Fibroblast of lung (primary cell): ENCODE results near the gene NOTCH2. TPM values are rescaled to one million over a fixed set of nuclear protein-coding genes. Genes with fewer than 3 reads are reported as not detected.

Experiments used
- DNase-seq, 2 donors: peaks; one replicate each; pipeline versions ENCODE4 v3.0.0 to v3.0.0-alpha.2; 2010; ENCODE audit warnings: low read depth in 2 of 2
- H2AFZ ChIP-seq: 2 replicates; pipeline ENCODE4 v1.5.1; 2012; ENCODE audit warnings: low read length, control low read depth, inconsistent platforms
- H3K27ac ChIP-seq: 2 replicates; pipeline ENCODE4 v1.5.1; 2011; ENCODE audit warnings: low read length, control low read depth; ENCODE audit not compliant: insufficient read depth
- H3K27me3 ChIP-seq: 2 replicates; pipeline ENCODE4 v1.5.1; 2011; ENCODE audit warnings: mild to moderate bottlenecking, low read length; ENCODE audit not compliant: control insufficient read depth, insufficient read depth
- H3K36me3 ChIP-seq: 2 replicates; pipeline ENCODE4 v1.5.1; 2011; ENCODE audit warnings: low read length; ENCODE audit not compliant: control insufficient read depth, insufficient read depth
- H3K4me1 ChIP-seq: 2 replicates; pipeline ENCODE4 v1.5.1; 2011; ENCODE audit warnings: low read length; ENCODE audit not compliant: control insufficient read depth, insufficient read depth; ENCODE audit errors: extremely low read depth
- H3K4me2 ChIP-seq: 2 replicates; pipeline ENCODE4 v1.5.1; 2011; ENCODE audit warnings: low read length, control low read depth; ENCODE audit not compliant: insufficient read depth; ENCODE audit errors: extremely low read depth
- H3K4me3 ChIP-seq, 4 experiments: fragments of 200-600 bp in 1 of 4; sonication (generic) in 1 of 4; replicated peaks in 1 of 4; 2 replicates each; pipeline ENCODE4 v1.5.1; 2011 to 2016; ENCODE audit warnings: low read length in 4 of 4, low read depth in 3 of 4, mild to moderate bottlenecking in 3 of 4, control low read depth in 2 of 4, inconsistent platforms in 1 of 4, mixed read lengths in 1 of 4; ENCODE audit not compliant: insufficient read depth in 1 of 4; ENCODE audit errors: control extremely low read depth in 1 of 4
- H3K79me2 ChIP-seq: 2 replicates; pipeline ENCODE4 v1.5.1; 2012; ENCODE audit warnings: mild to moderate bottlenecking, low read length, inconsistent platforms; ENCODE audit not compliant: control insufficient read depth, insufficient read depth
- H3K9ac ChIP-seq: 2 replicates; pipeline ENCODE4 v1.5.1; 2011; ENCODE audit warnings: mild to moderate bottlenecking, low read length, control low read depth; ENCODE audit not compliant: insufficient read depth
- H3K9me3 ChIP-seq: 2 replicates; pipeline ENCODE4 v1.5.1; 2012; ENCODE audit warnings: low read depth, low read length; ENCODE audit not compliant: control insufficient read depth, insufficient read depth
- H4K20me1 ChIP-seq: 2 replicates; pipeline ENCODE4 v1.5.1; 2011; ENCODE audit warnings: low read length; ENCODE audit not compliant: control insufficient read depth, insufficient read depth; ENCODE audit errors: extremely low read depth
- CTCF ChIP-seq, 2 donors: IDR thresholded peaks in 1 of 2; conservative IDR thresholded peaks in 1 of 2; 1 replicate in 1 of 2; 2 replicates in 1 of 2; pipeline ENCODE4 v1.5.1; 2011 to 2012; ENCODE audit warnings: low read length in 2 of 2, control low read depth in 1 of 2, inconsistent platforms in 1 of 2, low read depth in 1 of 2, mild to moderate bottlenecking in 1 of 2
- EZH2 ChIP-seq: IDR thresholded peaks from 2 replicates; pipeline ENCODE4 v1.5.1; 2012; ENCODE audit warnings: low read length, control low read depth, mild to moderate bottlenecking; ENCODE audit errors: missing control alignments
- polyA plus RNA-seq, 2 donors: library from polyadenylated mRNA; depleted of rRNA in 1 of 2; stranded (reverse) in 1 of 2; unstranded in 1 of 2; fragments of >200 nt; gene quantifications; 2 replicates each; pipeline ENCODE4 v1.2.1, GENCODE V29; 2011 to 2012; ENCODE audit warnings: missing spikeins in 1 of 2
- total RNA-seq: library from RNA; depleted of rRNA; stranded (reverse); fragments of >200 nt; gene quantifications from 2 replicates; pipeline ENCODE4 v1.2.1, GENCODE V29; 2014

The NOTCH2 gene
- total and polyA plus RNA-seq, 2 donors (not counting 1 experiment from before 2014, with no cell fraction given): 86.3 to 204 TPM

GRCh38 chr1:119920104-119920968 lies 149.1 kb downstream of the NOTCH2 start:
- TF ChIP-seq CTCF (conservative IDR thresholded peaks at IDR 0.05 in 1 of 2, IDR thresholded peaks at IDR 0.05 in 1 of 2; ENCODE audit: low read depth in 1 of 2, low read length in 2 of 2) (no peak), EZH2 (no peak)
- Histone ChIP-seq H3K36me3 (peaks cover 42% of the 10 kb centered on the region), H3K27me3 (no peaks in the 10 kb centered on the region), H3K79me2 (no peaks in the 10 kb centered on the region), H3K9me3 (no peaks in the 10 kb centered on the region), H3K4me3 (no peak overlapping the region), H3K4me2 (no peak overlapping the region), H4K20me1 (no peaks in the 10 kb centered on the region), H3K27ac (no peak overlapping the region), H3K9ac (no peak overlapping the region), H3K4me1 (no peaks in the 10 kb centered on the region), H2AFZ (no peak overlapping the region)
- no peak for DNase-seq

DNA sequence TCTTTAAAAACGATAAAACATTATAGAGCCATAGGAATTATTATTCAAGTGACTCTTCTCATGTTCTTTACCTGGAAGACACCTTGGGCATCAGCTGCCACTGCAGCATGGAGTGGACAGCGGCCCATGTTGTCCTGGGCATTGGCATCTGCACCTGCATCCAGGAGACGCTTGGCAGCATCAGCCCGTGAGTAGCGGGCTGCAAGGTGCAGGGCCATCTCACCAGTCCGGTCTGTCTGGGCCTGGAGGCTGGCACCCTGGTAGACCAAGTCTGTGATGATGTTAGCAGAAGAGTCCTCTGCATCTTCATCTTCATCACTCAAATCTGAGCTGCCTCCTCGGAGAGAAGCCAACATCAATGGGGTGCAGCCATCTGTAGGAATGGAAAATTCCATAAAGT lies 150.2 kb downstream of the NOTCH2 start:
- no peaks in the 10 kb centered on the region for H3K4me1 ChIP-seq
- no peak overlapping the region for H2AFZ ChIP-seq
- H3K4me2 ChIP-seq: no peak overlapping the region
- H3K9me3 ChIP-seq: no peaks in the 10 kb centered on the region
- no peaks in the 10 kb centered on the region for H4K20me1 ChIP-seq
- no peak for TF ChIP-seq CTCF (conservative IDR thresholded peaks at IDR 0.05 in 1 of 2, IDR thresholded peaks at IDR 0.05 in 1 of 2; ENCODE audit: low read depth in 1 of 2, low read length in 2 of 2)
- no peak overlapping the region for H3K4me3 ChIP-seq
- H3K9ac ChIP-seq: no peak overlapping the region
- no peaks in the 10 kb centered on the region for H3K27me3 ChIP-seq
- H3K79me2 ChIP-seq: no peaks in the 10 kb centered on the region
- H3K27ac ChIP-seq: no peak overlapping the region
- peaks cover 41% of the 10 kb centered on the region for H3K36me3 ChIP-seq
- no peak for DNase-seq

DNA sequence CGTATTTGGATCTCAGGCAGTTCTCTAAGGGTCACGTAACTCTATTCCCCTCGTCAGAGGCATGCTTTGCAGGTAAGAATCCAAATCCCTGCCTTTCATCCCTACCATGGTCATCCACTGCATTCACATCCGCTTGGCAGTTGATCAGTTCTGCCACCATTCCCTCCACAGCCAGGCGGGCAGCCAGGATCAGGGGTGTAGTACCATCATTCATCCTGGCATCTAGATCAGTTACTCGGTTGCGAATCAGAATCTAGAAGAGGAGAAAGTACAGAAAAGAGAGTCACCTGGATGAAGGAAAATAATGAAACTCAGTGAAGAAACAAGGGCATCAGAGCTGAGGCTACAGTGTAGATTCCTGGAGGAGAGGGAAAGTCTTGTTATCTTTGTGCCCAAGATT lies 151.2 kb downstream of the NOTCH2 start:
- Histone ChIP-seq H3K27me3 (no peaks in the 10 kb centered on the region), H3K4me2 (no peak overlapping the region), H4K20me1 (no peaks in the 10 kb centered on the region), H2AFZ (no peak overlapping the region), H3K27ac (no peak overlapping the region), H3K36me3 (peaks cover 39% of the 10 kb centered on the region), H3K4me3 (no peak overlapping the region), H3K4me1 (no peaks in the 10 kb centered on the region), H3K9ac (no peak overlapping the region), H3K79me2 (no peaks in the 10 kb centered on the region), H3K9me3 (no peaks in the 10 kb centered on the region)
- no peak for DNase-seq
- TF ChIP-seq CTCF (conservative IDR thresholded peaks at IDR 0.05 in 1 of 2, IDR thresholded peaks at IDR 0.05 in 1 of 2; ENCODE audit: low read depth in 1 of 2, low read length in 2 of 2): no peak
- TF ChIP-seq EZH2: no peak
